ENCODE measurements around the gene MEOX1.
"Not testable (repeated sequence)": the region's sequence is repeated elsewhere in the genome, so short reads cannot be mapped to it uniquely, and the experiment has no call there.

Gene MEOX1

GRCh38 chr17:43661699-43662412 lies at the start of gene MEOX1:
Gene MEOX1 (minus strand): TSS chr17:43661922. CDS start chr17:43661534, 388 bp downstream.
- peak; percentile 43 to 51 for DNase-seq

- no peak for DNase-seq
These were observed 48.4 kb upstream of the MEOX1 start for GRCh38 chr17:43710101-43710500.

- no peak for DNase-seq
These were observed 47.5 kb upstream of the MEOX1 start for GRCh38 chr17:43709210-43709609.

GRCh38 chr17:43707184-43707583 lies 45.5 kb upstream of the MEOX1 start:
- no peak for DNase-seq

GRCh38 chr17:43706235-43706634 lies 44.5 kb upstream of the MEOX1 start:
- DNase-seq = no peak

- DNase-seq = no peak
These were observed 41.9 kb upstream of the MEOX1 start for GRCh38 chr17:43703630-43704029.

GRCh38 chr17:43702637-43703036 lies 40.9 kb upstream of the MEOX1 start:
- peak in 1 of 2 donors; percentile 26 for DNase-seq

GRCh38 chr17:43701318-43701743 lies 39.6 kb upstream of the MEOX1 start:
- DNase-seq = peak; percentile 22 to 47

GRCh38 chr17:43699438-43699756 lies 37.7 kb upstream of the MEOX1 start:
- no peak for DNase-seq

GRCh38 chr17:43698678-43699437 lies 37.1 kb upstream of the MEOX1 start:
- DNase-seq = no peak

GRCh38 chr17:43697937-43698336 lies 36.2 kb upstream of the MEOX1 start:
- no peak for DNase-seq

GRCh38 chr17:43696891-43697290 lies 35.2 kb upstream of the MEOX1 start:
- no peak for DNase-seq

GRCh38 chr17:43695970-43696865 lies 34.5 kb upstream of the MEOX1 start:
- DNase-seq = no peak

GRCh38 chr17:43694081-43694870 lies 32.6 kb upstream of the MEOX1 start:
- DNase-seq = peak; percentile 73 to 79

GRCh38 chr17:43691317-43691693 lies 29.6 kb upstream of the MEOX1 start:
- DNase-seq = no peak

GRCh38 chr17:43690624-43691316 lies 29.0 kb upstream of the MEOX1 start:
- DNase-seq = no peak

- no peak for DNase-seq
These were observed 28.1 kb upstream of the MEOX1 start for GRCh38 chr17:43689814-43690213.

GRCh38 chr17:43689131-43689530 lies 27.4 kb upstream of the MEOX1 start:
- DNase-seq = no peak

- not testable (repeated sequence) for DNase-seq
These were observed 25.2 kb upstream of the MEOX1 start for GRCh38 chr17:43686957-43687356.

GRCh38 chr17:43683928-43684653 lies 22.4 kb upstream of the MEOX1 start:
- no peak for DNase-seq

GRCh38 chr17:43680461-43680860 lies 18.7 kb upstream of the MEOX1 start:
- no peak for DNase-seq
